HG03342 (cell line): Measurements from ENCODE around the gene SH3GL3.
A peak's percentile ranks its signal among the peaks of the same experiment; 100 is the strongest.

Experiments
- ATAC-seq: cut with Tn5 transposase; IDR thresholded peaks from one replicate; pipeline ENCODE4 v1.9.1; 2021; ENCODE audit warnings: mild to moderate bottlenecking, moderate library complexity; ENCODE audit not compliant: unreplicated experiment

The SH3GL3 gene

GRCh38 chr15:83499476-83499875 lies 52.3 kb downstream of the SH3GL3 start:
- no peak for ATAC-seq

GRCh38 chr15:83503595-83504364 lies 56.6 kb downstream of the SH3GL3 start:
- ATAC-seq, result no peak

GRCh38 chr15:83504365-83504764 lies 57.2 kb downstream of the SH3GL3 start:
- no peak for ATAC-seq

GRCh38 chr15:83510001-83510400 lies 62.9 kb downstream of the SH3GL3 start:
- ATAC-seq, result no peak

GRCh38 chr15:83512459-83512858 lies 65.3 kb downstream of the SH3GL3 start:
- no peak for ATAC-seq

- no peak for ATAC-seq
These were observed 67.4 kb downstream of the SH3GL3 start for GRCh38 chr15:83514584-83514983.

- no peak for ATAC-seq
These were observed 68.0 kb downstream of the SH3GL3 start for GRCh38 chr15:83515164-83515563.

GRCh38 chr15:83516935-83517334 lies 69.8 kb downstream of the SH3GL3 start:
- no peak for ATAC-seq

- ATAC-seq, result no peak
These were observed 79.2 kb downstream of the SH3GL3 start for GRCh38 chr15:83526319-83526718.

- no peak for ATAC-seq
These were observed 86.3 kb downstream of the SH3GL3 start for GRCh38 chr15:83533410-83533962.

- ATAC-seq, result no peak
These were observed 90.5 kb downstream of the SH3GL3 start for GRCh38 chr15:83537606-83538005.

- ATAC-seq, result no peak
These were observed 91.5 kb downstream of the SH3GL3 start for GRCh38 chr15:83538682-83539081.

GRCh38 chr15:83545804-83546511 lies 98.8 kb downstream of the SH3GL3 start:
- ATAC-seq, result no peak

- no peak for ATAC-seq
These were observed 99.4 kb downstream of the SH3GL3 start for GRCh38 chr15:83546512-83546888.

- ATAC-seq, result no peak
These were observed 100.0 kb downstream of the SH3GL3 start for GRCh38 chr15:83547168-83547567.

GRCh38 chr15:83549623-83550022 lies 102.5 kb downstream of the SH3GL3 start:
- no peak for ATAC-seq

- no peak for ATAC-seq
These were observed 107.4 kb downstream of the SH3GL3 start for GRCh38 chr15:83554558-83554957.

GRCh38 chr15:83555383-83555782 lies 108.2 kb downstream of the SH3GL3 start:
- ATAC-seq, result no peak

GRCh38 chr15:83556068-83556467 lies 108.9 kb downstream of the SH3GL3 start:
- no peak for ATAC-seq

- ATAC-seq, result no peak
These were observed 109.6 kb downstream of the SH3GL3 start for GRCh38 chr15:83556754-83557153.

- ATAC-seq, result no peak
These were observed 111.0 kb downstream of the SH3GL3 start for GRCh38 chr15:83558146-83558545.

- ATAC-seq, result peak; percentile 87
These were observed 112.3 kb downstream of the SH3GL3 start for GRCh38 chr15:83559310-83559966.
